ENCODE results near the gene PI16. TPM values are rescaled to one million over a fixed set of nuclear protein-coding genes. Genes with fewer than 3 reads are reported as not detected.

The PI16 gene
- total RNA-seq, 2 experiments from 2014 or later: 5.2 to 7.8 TPM

- no peaks in the 10 kb centered on the region for H3K9me3 Mint-ChIP-seq
- no peaks in the 10 kb centered on the region for H3K4me1 Mint-ChIP-seq (ENCODE audit: low read depth)
- TF ChIP-seq CTCF (IDR thresholded peaks at IDR 0.05): no peak
- DNase-seq (no peak), ATAC-seq (ENCODE audit: poor library complexity) (no peak)
- H3K27me3 Mint-ChIP-seq: peaks cover 3% of the 10 kb centered on the region
- Histone ChIP-seq H3K36me3 (ENCODE audit: insufficient read depth, low read length) (no peaks in the 10 kb centered on the region), H3K27me3 (ENCODE audit: control insufficient read depth in 1 of 2, insufficient read depth in 2 of 2, low read length in 2 of 2) (peaks cover 0 to 2% of the 10 kb centered on the region in 2 experiments), H3K4me1 (ENCODE audit: insufficient read depth, low read length) (no peaks in the 10 kb centered on the region), H3K9me3 (ENCODE audit: control insufficient read depth in 1 of 2, insufficient read depth in 1 of 2, low read length in 2 of 2) (no peaks in the 10 kb centered on the region), H3K27ac (ENCODE audit: low read depth in 1 of 2, low read length in 2 of 2) (no peak overlapping the region), H3K4me3 (ENCODE audit: low read length) (no peak overlapping the region)
- intact Hi-C loops (cut with DNase I, micrococcal nuclease): no loop called here
- ChIA-PET CTCF (no interaction called here), POLR2A (no interaction called here)
- H3K36me3 Mint-ChIP-seq (ENCODE audit: low read depth): no peaks in the 10 kb centered on the region
- H3K27ac Mint-ChIP-seq: no peak overlapping the region
- no peak overlapping the region for H3K4me3 Mint-ChIP-seq
Measured at GRCh38 chr6:36997811-36998722, 43.5 kb downstream of the PI16 start.

GRCh38 chr6:36998723-36999038 is 44.1 kb downstream of the PI16 start:
- Mint-ChIP-seq H3K36me3 (ENCODE audit: low read depth) (no peaks in the 10 kb centered on the region), H3K4me1 (ENCODE audit: low read depth) (no peaks in the 10 kb centered on the region), H3K27ac (no peak overlapping the region), H3K27me3 (no peaks in the 10 kb centered on the region), H3K4me3 (no peak overlapping the region), H3K9me3 (no peaks in the 10 kb centered on the region)
- CTCF ChIA-PET: no interaction called here
- DNase-seq: no peak
- intact Hi-C loops (cut with DNase I, micrococcal nuclease): no loop called here
- no peak overlapping the region for H3K27ac ChIP-seq (ENCODE audit: low read depth in 1 of 2, low read length in 2 of 2)
- H3K4me1 ChIP-seq (ENCODE audit: insufficient read depth, low read length): no peaks in the 10 kb centered on the region
- H3K36me3 ChIP-seq (ENCODE audit: insufficient read depth, low read length): no peaks in the 10 kb centered on the region
- H3K4me3 ChIP-seq (ENCODE audit: low read length): no peak overlapping the region
- no peaks in the 10 kb centered on the region for H3K9me3 ChIP-seq (ENCODE audit: control insufficient read depth in 1 of 2, insufficient read depth in 1 of 2, low read length in 2 of 2)
- ATAC-seq (ENCODE audit: poor library complexity): no peak
- peaks cover 0 to 2% of the 10 kb centered on the region in 2 experiments for H3K27me3 ChIP-seq (ENCODE audit: control insufficient read depth in 1 of 2, insufficient read depth in 2 of 2, low read length in 2 of 2)
- TF ChIP-seq CTCF (IDR thresholded peaks at IDR 0.05): no peak
- POLR2A ChIA-PET: no interaction called here

GRCh38 chr6:36999061-36999750 is 44.7 kb downstream of the PI16 start:
- Mint-ChIP-seq H3K27ac (no peak overlapping the region), H3K4me1 (ENCODE audit: low read depth) (no peaks in the 10 kb centered on the region), H3K4me3 (no peak overlapping the region), H3K9me3 (no peaks in the 10 kb centered on the region), H3K27me3 (no peaks in the 10 kb centered on the region), H3K36me3 (ENCODE audit: low read depth) (no peaks in the 10 kb centered on the region)
- peaks cover 0 to 2% of the 10 kb centered on the region in 2 experiments for H3K27me3 ChIP-seq (ENCODE audit: control insufficient read depth in 1 of 2, insufficient read depth in 2 of 2, low read length in 2 of 2)
- H3K4me3 ChIP-seq (ENCODE audit: low read length): no peak overlapping the region
- no peak for ATAC-seq (ENCODE audit: poor library complexity)
- ChIA-PET CTCF (no interaction called here), POLR2A (interaction anchor here (0.7 kb wide), 1 partner anchor 211 kb away, joined by 4 read pairs; no protein-coding TSS in a partner anchor)
- DNase-seq: no peak
- no peaks in the 10 kb centered on the region for H3K9me3 ChIP-seq (ENCODE audit: control insufficient read depth in 1 of 2, insufficient read depth in 1 of 2, low read length in 2 of 2)
- intact Hi-C loops (cut with DNase I, micrococcal nuclease): no loop called here
- no peaks in the 10 kb centered on the region for H3K4me1 ChIP-seq (ENCODE audit: insufficient read depth, low read length)
- H3K27ac ChIP-seq (ENCODE audit: low read depth in 1 of 2, low read length in 2 of 2): no peak overlapping the region
- H3K36me3 ChIP-seq (ENCODE audit: insufficient read depth, low read length): no peaks in the 10 kb centered on the region
- no peak for TF ChIP-seq CTCF (IDR thresholded peaks at IDR 0.05)
